RWPE1 (cell line): ENCODE results near the gene PIGV.
"Not testable (repeated sequence)": the region's sequence is repeated elsewhere in the genome, so short reads cannot be mapped to it uniquely, and the experiment has no call there.

Experiments used
- CTCF ChIA-PET: fragments of 350-600 bp; sonication (Branson Sonifier 250); formaldehyde crosslinking; extraction: SDS; loops from one replicate; lab custom pipeline; 2021; lab: Yijun Ruan, JAX
- POLR2A ChIA-PET: fragments of 400-600 bp; formaldehyde crosslinking; extraction: SDS; loops from one replicate; lab custom pipeline; 2020; ENCODE audit warnings: antibody characterized with exemption; ENCODE audit not compliant: low non-redundant PET; lab: Yijun Ruan, JAX
- DNase-seq: peaks from one replicate; pipeline ENCODE4 v3.0.0; 2012; ENCODE audit warnings: low spot score
- H3K27ac ChIP-seq: fragments of 450-650 bp; 2 replicates; pipeline ENCODE4 v1.5.1; 2017
- CTCF ChIP-seq: fragments of 450-650 bp; conservative IDR thresholded peaks from 2 replicates; pipeline ENCODE4 v1.5.1; 2017; ENCODE audit warnings: low read depth, mild to moderate bottlenecking

Gene PIGV

GRCh38 chr1:26791626-26792025 lies 3.9 kb downstream of the PIGV start:
- ChIA-PET POLR2A (no interaction called here), CTCF (interaction anchor here (5.2 kb wide), 1 partner anchor 191 kb away, joined by 96 read pairs; no protein-coding TSS in a partner anchor)
- DNase-seq: no peak
- no peak overlapping the region for H3K27ac ChIP-seq
- no peak for TF ChIP-seq CTCF

GRCh38 chr1:26792924-26793323 lies 5.2 kb downstream of the PIGV start:
- H3K27ac ChIP-seq: no peak overlapping the region
- no peak for DNase-seq
- ChIA-PET POLR2A (no interaction called here), CTCF (no interaction called here)
- TF ChIP-seq CTCF: no peak

DNA sequence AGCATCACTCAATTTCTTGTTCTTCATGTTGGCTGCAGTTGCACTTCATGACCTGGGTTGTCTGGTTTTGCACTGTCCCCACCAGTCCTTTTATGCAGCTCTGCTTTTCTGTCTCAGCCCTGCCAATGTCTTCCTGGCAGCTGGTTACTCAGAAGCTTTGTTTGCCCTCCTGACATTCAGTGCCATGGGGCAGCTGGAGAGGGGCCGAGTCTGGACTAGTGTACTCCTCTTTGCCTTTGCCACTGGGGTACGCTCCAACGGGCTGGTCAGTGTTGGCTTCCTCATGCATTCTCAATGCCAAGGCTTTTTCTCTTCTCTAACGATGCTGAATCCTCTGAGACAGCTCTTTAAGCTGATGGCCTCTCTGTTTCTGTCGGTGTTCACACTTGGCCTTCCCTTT lies 6.6 kb downstream of the PIGV start:
- CTCF ChIA-PET: interaction anchor here (0.9 to 1.0 kb wide), 2 partner anchors 16 to 192 kb away, joined by 3 to 4 read pairs; no protein-coding TSS in a partner anchor
- POLR2A ChIA-PET: no interaction called here
- no peak for TF ChIP-seq CTCF
- H3K27ac ChIP-seq: no peak overlapping the region
- DNase-seq: no peak

GRCh38 chr1:26797627-26798026 lies 9.9 kb downstream of the PIGV start:
- H3K27ac ChIP-seq: no peak overlapping the region
- ChIA-PET CTCF (interaction anchor here (0.9 kb wide), 1 partner anchor 90 kb away, joined by 4 read pairs; no protein-coding TSS in a partner anchor), POLR2A (no interaction called here)
- TF ChIP-seq CTCF: no peak
- DNase-seq: no peak

DNA sequence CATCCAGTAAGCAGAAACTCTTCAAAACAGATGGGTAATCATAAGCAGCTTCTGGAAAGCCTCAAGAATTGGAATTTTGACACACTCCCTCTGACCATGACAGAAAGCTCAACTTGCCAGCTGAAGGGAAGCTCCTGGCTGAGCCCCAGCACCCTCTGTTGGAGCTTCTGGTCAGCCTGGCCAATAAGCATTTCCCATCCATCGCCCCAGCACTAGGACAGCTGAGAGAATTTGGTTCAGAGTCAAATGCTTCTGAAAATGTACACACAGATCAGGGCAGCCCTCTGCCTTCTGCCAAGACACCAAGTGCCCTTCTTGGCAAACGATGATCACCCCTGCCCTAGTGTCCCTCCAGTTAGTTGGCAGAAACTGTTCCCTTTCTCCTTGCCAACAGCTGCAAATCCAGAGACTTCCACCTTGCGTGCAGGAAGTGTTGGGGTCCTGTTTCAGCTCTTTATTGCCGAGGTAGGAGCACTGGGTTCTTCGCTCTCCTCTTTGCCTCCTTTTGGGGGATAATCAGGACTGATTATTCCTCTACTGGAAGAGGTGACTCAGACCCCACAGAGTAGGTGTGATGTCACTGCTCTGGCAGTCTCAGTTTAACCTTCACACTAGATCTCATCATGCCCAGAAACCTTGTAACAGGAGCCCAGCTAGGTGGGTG lies 11.9 kb downstream of the PIGV start:
- CTCF ChIA-PET: interaction anchor here (1.7 kb wide), 1 partner anchor 11 kb away, joined by 9 read pairs; no protein-coding TSS in a partner anchor
- TF ChIP-seq CTCF: no peak
- H3K27ac ChIP-seq: peak overlapping the region; percentile 67
- DNase-seq: peak; percentile 62
- POLR2A ChIA-PET: no interaction called here

- DNase-seq, H3K27ac ChIP-seq, POLR2A ChIA-PET, CTCF ChIA-PET: not testable (repeated sequence)
Measured at GRCh38 chr1:26803932-26804331, 16.2 kb downstream of the PIGV start.

GRCh38 chr1:26810105-26810504 lies 22.4 kb downstream of the PIGV start:
- not testable (repeated sequence) for H3K27ac ChIP-seq
- DNase-seq: peak; percentile 57
- peak; percentile 77 for TF ChIP-seq CTCF
- ChIA-PET POLR2A (interaction anchor here (0.6 kb wide), 1 partner anchor 35 kb away, joined by 4 read pairs; no protein-coding TSS in a partner anchor), CTCF (interaction anchor here (0.6 to 2.1 kb wide), 15 partner anchors 9 to 208 kb away, joined by 3 to 9 read pairs (median 3); no protein-coding TSS in a partner anchor)
